Germinal center (tissue), 1 donor: ENCODE data around the gene RPS6KA2.
A peak's percentile ranks its signal among the peaks of the same experiment; 100 is the strongest.
"Not testable (repeated sequence)": the region's sequence is repeated elsewhere in the genome, so short reads cannot be mapped to it uniquely, and the experiment has no call there.

Experiments used
- DNase-seq: peaks from one replicate; pipeline ENCODE4 v3.0.0; 2012; ENCODE audit warnings: mixed read lengths, low spot score

Gene RPS6KA2

GRCh38 chr6:166591961-166592520 is 35.0 kb downstream of the RPS6KA2 start:
- DNase-seq: no peak

GRCh38 chr6:166591026-166591425 is 36.0 kb downstream of the RPS6KA2 start:
- DNase-seq: no peak

GRCh38 chr6:166589786-166590574 is 37.1 kb downstream of the RPS6KA2 start:
- DNase-seq: no peak

GRCh38 chr6:166589337-166589731 is 37.7 kb downstream of the RPS6KA2 start:
- DNase-seq: peak; percentile 15

- DNase-seq: peak; percentile 27
These were observed 38.2 kb downstream of the RPS6KA2 start for GRCh38 chr6:166588691-166589336.

- DNase-seq: peak; percentile 77
These were observed 39.2 kb downstream of the RPS6KA2 start for GRCh38 chr6:166587631-166588413.

GRCh38 chr6:166586424-166587156 is 40.5 kb downstream of the RPS6KA2 start, which contains the start of gene RAMACL:
TSS of gene RAMACL (minus strand) at chr6:166586678. CDS start at chr6:166586477, 201 bp downstream.
- peak; percentile 93 for DNase-seq

- DNase-seq: no peak
These were observed 42.1 kb downstream of the RPS6KA2 start for GRCh38 chr6:166584853-166585429.

- DNase-seq: no peak
These were observed 42.9 kb downstream of the RPS6KA2 start for GRCh38 chr6:166584155-166584554.

GRCh38 chr6:166583230-166583965 is 43.7 kb downstream of the RPS6KA2 start:
- no peak for DNase-seq

GRCh38 chr6:166582258-166582657 is 44.8 kb downstream of the RPS6KA2 start:
- DNase-seq: no peak

- DNase-seq: not testable (repeated sequence)
These were observed 45.2 kb downstream of the RPS6KA2 start for GRCh38 chr6:166581801-166582200.

- DNase-seq: no peak
These were observed 46.0 kb downstream of the RPS6KA2 start for GRCh38 chr6:166581091-166581511.

- DNase-seq: no peak
These were observed 46.7 kb downstream of the RPS6KA2 start for GRCh38 chr6:166580076-166581050.

- no peak for DNase-seq
These were observed 47.7 kb downstream of the RPS6KA2 start for GRCh38 chr6:166579237-166579850.

- DNase-seq: no peak
These were observed 48.4 kb downstream of the RPS6KA2 start for GRCh38 chr6:166578536-166579236.

GRCh38 chr6:166575205-166575604 is 51.8 kb downstream of the RPS6KA2 start:
- no peak for DNase-seq
